HCT116 (cell line): ENCODE measurements around the gene SBF2. TPM values are rescaled to one million over a fixed set of nuclear protein-coding genes. Genes with fewer than 3 reads are reported as not detected.

Experiments
- ATAC-seq: fragments of 200-7000 bp; cut with Tn5 transposase; 2 replicates; pipeline ENCODE4 v1.9.1; 2020; ENCODE audit warnings: mild to moderate bottlenecking, moderate library complexity
- BruUV-seq: library from RNA; stranded (reverse); fragments of 400-500 nt; replicated peaks from 2 replicates; lab custom pipeline; 2021; lab: Mats Ljungman, UMichigan
- CTCF ChIA-PET: fragments of 300-600 bp; sonication (Branson Sonifier 250); formaldehyde crosslinking; loops from one replicate; lab custom pipeline; 2021; ENCODE audit warnings: antibody characterized with exemption; lab: Charles Lee
- POLR2A ChIA-PET: fragments of 300-600, 350-600 bp; sonication (Branson Sonifier 250); formaldehyde crosslinking; loops from one replicate; lab custom pipeline; 2021; ENCODE audit warnings: antibody characterized with exemption; lab: Charles Lee
- RAD21 ChIA-PET, 2 experiments: fragments of 300-600 bp; sonication (Branson Sonifier 250); formaldehyde crosslinking; loops; one replicate each; lab custom pipeline; 2023; ENCODE audit warnings: low total read pairs in 2 of 2; ENCODE audit not compliant: uncharacterized antibody in 2 of 2, unreplicated experiment in 2 of 2, low non-redundant PET in 1 of 2; lab: Charles Lee
- DNase-seq: peaks from one replicate; pipeline ENCODE4 v3.0.0-alpha.2; 2010; ENCODE audit warnings: low read depth, low spot score
- H2AFZ ChIP-seq: fragments of 200-600 bp; shearing (Covaris generic), sonication (generic); 2 replicates; pipeline ENCODE4 v1.6.1; 2017; ENCODE audit warnings: low read depth, mixed run types, mixed read lengths, antibody characterized with exemption, low read length; ENCODE audit not compliant: poor library complexity, severe bottlenecking
- H3K27ac ChIP-seq: 2 replicates; pipeline ENCODE4 v1.5.1; 2012; ENCODE audit warnings: low read depth, low read length
- H3K27me3 ChIP-seq: fragments of 200-600 bp; sonication (generic); 2 replicates; pipeline ENCODE4 v1.6.1; 2016; ENCODE audit warnings: mixed run types, low read length, mixed read lengths; ENCODE audit not compliant: insufficient read depth
- H3K36me3 ChIP-seq, 2 experiments: fragments of 200-500 bp in 1 of 2; fragments of 200-600 bp in 1 of 2; sonication (Bioruptor generic) in 1 of 2; sonication (generic) in 1 of 2; 2 replicates each; pipeline versions ENCODE4 v1.5.1 to v1.6.1; 2014 to 2016; ENCODE audit warnings: low read length in 2 of 2, inconsistent platforms in 1 of 2, mixed read lengths in 1 of 2, mixed run types in 1 of 2; ENCODE audit not compliant: insufficient read depth in 2 of 2, control insufficient read depth in 1 of 2
- H3K4me1 ChIP-seq, 2 experiments: fragments of 200-600 bp in 1 of 2; sonication (generic) in 1 of 2; 2 replicates each; pipeline versions ENCODE4 v1.5.1 to v1.6.1; 2012 to 2017; ENCODE audit warnings: low read length in 2 of 2, inconsistent platforms in 1 of 2, mild to moderate bottlenecking in 1 of 2, mixed read lengths in 1 of 2, mixed run types in 1 of 2, moderate library complexity in 1 of 2; ENCODE audit not compliant: insufficient read depth in 2 of 2, control insufficient read depth in 1 of 2
- H3K4me2 ChIP-seq: fragments of 200-600 bp; sonication (generic); 2 replicates; pipeline ENCODE4 v1.6.1; 2017; ENCODE audit warnings: mixed run types, low read length, mixed read lengths
- H3K4me3 ChIP-seq, 2 experiments: fragments of 200-600 bp in 1 of 2; sonication (generic) in 1 of 2; replicated peaks in 1 of 2; 2 replicates each; pipeline ENCODE4 v1.5.1; 2011 to 2016; ENCODE audit warnings: low read length in 2 of 2, control low read depth in 1 of 2, low read depth in 1 of 2, mild to moderate bottlenecking in 1 of 2, mixed read lengths in 1 of 2, mixed run types in 1 of 2
- H3K79me2 ChIP-seq: fragments of 200-600 bp; sonication (generic); 2 replicates; pipeline ENCODE4 v1.6.1; 2017; ENCODE audit warnings: mild to moderate bottlenecking, mixed run types, low read length, moderate library complexity, mixed read lengths; ENCODE audit not compliant: insufficient read depth
- H3K9ac ChIP-seq: fragments of 200-600 bp; sonication (generic); 2 replicates; pipeline ENCODE4 v1.6.1; 2016; ENCODE audit warnings: low read length, mixed read lengths
- H3K9me2 ChIP-seq: fragments of 200-600 bp; sonication (generic), shearing (Covaris generic); 2 replicates; pipeline ENCODE4 v1.6.1; 2017; ENCODE audit warnings: mixed run types, mild to moderate bottlenecking, moderate library complexity; ENCODE audit not compliant: insufficient read depth
- H3K9me3 ChIP-seq, 2 experiments: fragments of 200-500 bp in 1 of 2; fragments of 200-600 bp in 1 of 2; sonication (Bioruptor generic) in 1 of 2; sonication (generic) in 1 of 2; 2 replicates each; pipeline ENCODE4 v1.6.1; 2014 to 2017; ENCODE audit warnings: low read length in 2 of 2, mixed read lengths in 2 of 2, inconsistent platforms in 1 of 2, low read depth in 1 of 2, mild to moderate bottlenecking in 1 of 2, mixed run types in 1 of 2, moderate library complexity in 1 of 2; ENCODE audit not compliant: control insufficient read depth in 1 of 2, insufficient read depth in 1 of 2
- H4K20me1 ChIP-seq: fragments of 200-600 bp; sonication (generic), shearing (Covaris generic); 2 replicates; pipeline ENCODE4 v1.6.1; 2017; ENCODE audit warnings: mixed run types, mild to moderate bottlenecking, moderate library complexity; ENCODE audit not compliant: insufficient read depth
- ATF3 ChIP-seq: IDR thresholded peaks from 2 replicates; pipeline ENCODE4 v1.6.1; 2012
- CBX3 ChIP-seq: IDR thresholded peaks from 2 replicates; pipeline ENCODE4 v1.6.1; 2012; ENCODE audit warnings: low read depth
- CEBPB ChIP-seq: IDR thresholded peaks from 2 replicates; pipeline ENCODE4 v1.6.1; 2012; ENCODE audit warnings: low read depth
- CTCF ChIP-seq, 3 experiments: fragments of 200-600 bp in 1 of 3; sonication (generic) in 1 of 3; IDR thresholded peaks in 2 of 3; conservative IDR thresholded peaks in 1 of 3; 2 replicates each; pipeline ENCODE4 v1.5.1; 2012 to 2017; ENCODE audit warnings: low read depth in 2 of 3, low read length in 2 of 3, antibody characterized with exemption in 1 of 3, borderline replicate concordance in 1 of 3, control low read depth in 1 of 3, mild to moderate bottlenecking in 1 of 3, mixed read lengths in 1 of 3, mixed run types in 1 of 3, moderate library complexity in 1 of 3; ENCODE audit not compliant: insufficient read depth in 1 of 3
- ELF1 ChIP-seq: IDR thresholded peaks from 2 replicates; pipeline ENCODE4 v1.6.1; 2012; ENCODE audit warnings: low read depth, borderline replicate concordance
- EZH2 ChIP-seq: fragments of 200-600 bp; sonication (generic); IDR thresholded peaks from 2 replicates; pipeline ENCODE4 v1.6.1; 2017; ENCODE audit warnings: antibody characterized with exemption, mixed run types
- EZH2phosphoT487 ChIP-seq: fragments of 200-600 bp; IDR thresholded peaks from 2 replicates; pipeline ENCODE4 v1.6.1; 2018; ENCODE audit warnings: antibody characterized with exemption, borderline replicate concordance
- JUND ChIP-seq: IDR thresholded peaks from 2 replicates; pipeline ENCODE4 v1.6.1; 2012
- MAX ChIP-seq: IDR thresholded peaks from 2 replicates; pipeline ENCODE4 v1.6.1; 2012
- RAD21 ChIP-seq: IDR thresholded peaks from 2 replicates; pipeline ENCODE4 v1.6.1; 2012; ENCODE audit warnings: low read depth, mild to moderate bottlenecking
- SIN3A ChIP-seq: IDR thresholded peaks from 2 replicates; pipeline ENCODE4 v1.6.1; 2012; ENCODE audit warnings: low read depth
- SP1 ChIP-seq: IDR thresholded peaks from 2 replicates; pipeline ENCODE4 v1.6.1; 2012; ENCODE audit warnings: low read depth
- TCF7L2 ChIP-seq: IDR thresholded peaks from 2 replicates; pipeline ENCODE4 v1.7.0; 2011; ENCODE audit warnings: borderline replicate concordance, inconsistent platforms; ENCODE audit not compliant: insufficient read depth, insufficient read length; ENCODE audit errors: extremely low read depth
- ZFX ChIP-seq: fragments of 450-650 bp; IDR thresholded peaks from 2 replicates; pipeline ENCODE4 v1.6.1; 2017
- ZNF274 ChIP-seq: fragments of 200-500 bp; sonication (Bioruptor generic); IDR thresholded peaks from 2 replicates; pipeline ENCODE4 v1.6.1; 2014; ENCODE audit warnings: mild to moderate bottlenecking, low read depth, low read length, inconsistent platforms
- intact Hi-C: fragments of 100-400 bp; cut with micrococcal nuclease; formaldehyde crosslinking; loops from 2 replicates; pipeline ENCODE4 v1.10.0; 2022
- total RNA-seq: library from RNA; stranded (reverse); gene quantifications from one replicate; pipeline ENCODE4 v1.2.1, GENCODE V29; 2021; ENCODE audit not compliant: unreplicated experiment

SBF2 gene
- total RNA-seq, 1 experiment from 2014 or later, result 35.0 TPM

- Histone ChIP-seq H3K9ac (no peak overlapping the region), H3K36me3 (peaks cover 2 to 3% of the 10 kb centered on the region in 2 experiments; a peak in 1 of 4 replicates), H3K4me1 (no peaks in the 10 kb centered on the region; a peak in 1 of 4 replicates), H3K9me2 (no peaks in the 10 kb centered on the region), H2AFZ (no peak overlapping the region), H3K4me3 (no peak overlapping the region), H3K9me3 (no peaks in the 10 kb centered on the region), H3K4me2 (no peak overlapping the region), H3K79me2 (no peaks in the 10 kb centered on the region), H3K27me3 (no peaks in the 10 kb centered on the region), H4K20me1 (no peaks in the 10 kb centered on the region), H3K27ac (no peak overlapping the region)
- no peak for TF ChIP-seq RAD21
- TF ChIP-seq CEBPB, result no peak
- TF ChIP-seq ATF3, result no peak
- TF ChIP-seq CTCF (IDR thresholded peaks at IDR 0.05 in 2 of 3, conservative IDR thresholded peaks at IDR 0.05 in 1 of 3; ENCODE audit: borderline replicate concordance in 1 of 3, insufficient read depth in 1 of 3, low read depth in 2 of 3, low read length in 2 of 3), result no peak
- TF ChIP-seq CBX3, result no peak
- ChIA-PET RAD21 (interaction anchor here in 1 of 2 experiments (0.6 kb wide), 1 partner anchor 68 kb away, joined by 3 read pairs; no protein-coding TSS in a partner anchor), POLR2A (no interaction called here), CTCF (no interaction called here)
- no TSS peak for BruUV-seq
- intact Hi-C loops, result no loop called here
- DNase-seq (no peak), ATAC-seq (no peak)
Observed at GRCh38 chr11:9853929-9854552, 440.0 kb downstream of the SBF2 start.

- intact Hi-C loops, result no loop called here
- ChIA-PET POLR2A (no interaction called here), CTCF (no interaction called here), RAD21 (interaction anchor here in 1 of 2 experiments (0.6 kb wide), 1 partner anchor 456 kb away, joined by 3 read pairs; no protein-coding TSS in a partner anchor)
- H4K20me1 ChIP-seq, result no peaks in the 10 kb centered on the region
- H3K79me2 ChIP-seq, result no peaks in the 10 kb centered on the region
- no peaks in the 10 kb centered on the region for H3K4me1 ChIP-seq
- H3K9me3 ChIP-seq, result no peaks in the 10 kb centered on the region
- no TSS peak for BruUV-seq
- H3K9me2 ChIP-seq, result no peaks in the 10 kb centered on the region
- H3K27ac ChIP-seq, result no peak overlapping the region
- no peaks in the 10 kb centered on the region for H3K27me3 ChIP-seq
- no peak overlapping the region for H3K9ac ChIP-seq
- DNase-seq, result no peak
- no peak overlapping the region for H2AFZ ChIP-seq
- peaks cover 2 to 3% of the 10 kb centered on the region in 2 experiments; a peak in 1 of 4 replicates for H3K36me3 ChIP-seq
- TF ChIP-seq EZH2phosphoT487, result no peak
- TF ChIP-seq SP1, result no peak
- TF ChIP-seq CTCF (IDR thresholded peaks at IDR 0.05 in 2 of 3, conservative IDR thresholded peaks at IDR 0.05 in 1 of 3; ENCODE audit: borderline replicate concordance in 1 of 3, insufficient read depth in 1 of 3, low read depth in 2 of 3, low read length in 2 of 3), result no peak
- TF ChIP-seq EZH2, result no peak
- no peak for TF ChIP-seq MAX
- TF ChIP-seq ZNF274, result no peak
- TF ChIP-seq ELF1, result no peak
- no peak for TF ChIP-seq ZFX
- TF ChIP-seq ATF3, result no peak
- no peak for TF ChIP-seq SIN3A
- no peak for TF ChIP-seq CBX3
- TF ChIP-seq JUND, result no peak
- no peak for TF ChIP-seq TCF7L2
- ATAC-seq, result no peak
- no peak overlapping the region for H3K4me3 ChIP-seq
- no peak overlapping the region for H3K4me2 ChIP-seq
Observed at GRCh38 chr11:9852465-9852864, 441.6 kb downstream of the SBF2 start.
